ENCODE data around the gene PHRF1. TPM values are rescaled to one million over a fixed set of nuclear protein-coding genes. Genes with fewer than 3 reads are reported as not detected.

Gene PHRF1
- total RNA-seq, 6 donors from 2014 or later: 25.7 to 93.2 (median 37.9) TPM

GRCh38 chr11:538431-539051 lies 37.7 kb upstream of the PHRF1 start:
- peaks cover 31 to 38% (median 34%) of the 10 kb centered on the region in 4 donors for H3K4me1 ChIP-seq
- no peaks in the 10 kb centered on the region for H3K9me3 ChIP-seq
- no peak for ATAC-seq (ENCODE audit: low FRiP score in 2 of 2)
- H3K36me3 ChIP-seq: peaks cover 0 to 3% (median under 1%) of the 10 kb centered on the region in 4 donors
- no peaks in the 10 kb centered on the region for H3K27me3 ChIP-seq
- H3K27ac ChIP-seq: peak overlapping the region in 1 of 4 donors; percentile 89
- H3K4me3 ChIP-seq: no peak overlapping the region
- peak in 1 of 2 donors; percentile 46 for DNase-seq
- WGBS, 2 donors: 91 to 96% methylated on average over 16 to 20 of the region's 20 CpGs
- TF ChIP-seq POLR2A (IDR thresholded peaks at IDR 0.05) (no peak), EP300 (IDR thresholded peaks at IDR 0.05) (no peak), CTCF (IDR thresholded peaks at IDR 0.05) (no peak), POLR2AphosphoS5 (IDR thresholded peaks at IDR 0.05) (no peak)

GRCh38 chr11:539971-540481 lies 36.2 kb upstream of the PHRF1 start:
- H3K27me3 ChIP-seq: no peaks in the 10 kb centered on the region
- H3K4me1 ChIP-seq: peaks cover 21 to 24% (median 23%) of the 10 kb centered on the region in 4 donors
- H3K36me3 ChIP-seq: no peaks in the 10 kb centered on the region
- H3K27ac ChIP-seq: no peak overlapping the region
- no peaks in the 10 kb centered on the region for H3K9me3 ChIP-seq
- WGBS, 2 donors: 89% methylated on average over 4 of the region's 8 CpGs; no CpG with 5 or more reads in 1 of the 2 donors
- DNase-seq: peak in 1 of 2 donors; percentile 68
- H3K4me3 ChIP-seq: no peak overlapping the region
- no peak for ATAC-seq (ENCODE audit: low FRiP score in 2 of 2)
- no peak for TF ChIP-seq POLR2AphosphoS5 (IDR thresholded peaks at IDR 0.05)

GRCh38 chr11:540583-541432 lies 35.5 kb upstream of the PHRF1 start:
- Histone ChIP-seq H3K27me3 (no peaks in the 10 kb centered on the region), H3K27ac (no peak overlapping the region), H3K4me3 (no peak overlapping the region), H3K9me3 (no peaks in the 10 kb centered on the region), H3K4me1 (peaks cover 21 to 23% (median 22%) of the 10 kb centered on the region in 4 donors), H3K36me3 (no peaks in the 10 kb centered on the region)
- TF ChIP-seq CTCF (IDR thresholded peaks at IDR 0.05) (no peak), EP300 (IDR thresholded peaks at IDR 0.05) (no peak), POLR2A (IDR thresholded peaks at IDR 0.05) (no peak), POLR2AphosphoS5 (IDR thresholded peaks at IDR 0.05) (no peak)
- WGBS, 2 donors: 80 to 90% methylated on average over 1 to 21 of the region's 23 CpGs
- ATAC-seq (ENCODE audit: low FRiP score in 2 of 2) (no peak), DNase-seq (peak in 1 of 2 donors; percentile 80)

GRCh38 chr11:541433-541885 lies 34.8 kb upstream of the PHRF1 start:
- no peak for ATAC-seq (ENCODE audit: low FRiP score in 2 of 2)
- Histone ChIP-seq H3K36me3 (no peaks in the 10 kb centered on the region), H3K27ac (no peak overlapping the region), H3K4me1 (peaks cover 15 to 17% (median 16%) of the 10 kb centered on the region in 4 donors), H3K4me3 (no peak overlapping the region), H3K9me3 (no peaks in the 10 kb centered on the region), H3K27me3 (no peaks in the 10 kb centered on the region)
- TF ChIP-seq CTCF (IDR thresholded peaks at IDR 0.05) (no peak), POLR2A (IDR thresholded peaks at IDR 0.05) (no peak)
- WGBS, 2 donors: 90 to 94% methylated on average over 19 of the region's 20 CpGs
- DNase-seq: peak in 1 of 2 donors; percentile 75

GRCh38 chr11:544817-545166 lies 31.5 kb upstream of the PHRF1 start:
- peak in 1 of 2 donors; percentile 17 for ATAC-seq (ENCODE audit: low FRiP score in 2 of 2)
- H3K9me3 ChIP-seq: no peaks in the 10 kb centered on the region

More at GRCh38 chr11:544817-545166, 31.5 kb upstream of the PHRF1 start:
- DNase-seq: no peak
- no peaks in the 10 kb centered on the region for H3K27me3 ChIP-seq
- TF ChIP-seq EP300 (IDR thresholded peaks at IDR 0.05) (no peak), CTCF (IDR thresholded peaks at IDR 0.05) (no peak), POLR2AphosphoS5 (IDR thresholded peaks at IDR 0.05) (no peak), POLR2A (IDR thresholded peaks at IDR 0.05) (no peak)
- H3K4me1 ChIP-seq: no peaks in the 10 kb centered on the region
- no peak overlapping the region for H3K4me3 ChIP-seq
- WGBS, 2 donors: 79 to 100% methylated on average over 3 of the region's 5 CpGs
- H3K27ac ChIP-seq: no peak overlapping the region
- H3K36me3 ChIP-seq: no peaks in the 10 kb centered on the region

Measured in upper lobe of left lung (tissue), 6 donors.